OCI-LY7 (cell line): Measurements from ENCODE around the gene TCF23. TPM values are rescaled to one million over a fixed set of nuclear protein-coding genes. Genes with fewer than 3 reads are reported as not detected.

Experiments
- BruUV-seq: library from RNA; stranded (reverse); fragments of 400-500 nt; replicated peaks from 2 replicates; lab custom pipeline; 2021; lab: Mats Ljungman, UMichigan
- CTCF ChIA-PET: fragments of 300-600 bp; sonication (Branson Sonifier 250); formaldehyde crosslinking; loops from one replicate; lab custom pipeline; 2022; ENCODE audit warnings: antibody characterized with exemption; ENCODE audit not compliant: unreplicated experiment; lab: Charles Lee
- POLR2A ChIA-PET: fragments of 300-600 bp; sonication (Branson Sonifier 250); formaldehyde crosslinking; loops from one replicate; lab custom pipeline; 2022; ENCODE audit warnings: antibody characterized with exemption; lab: Charles Lee
- DNase-seq: peaks from one replicate; pipeline ENCODE4 v3.0.0-alpha.2; 2015; ENCODE audit warnings: low spot score
- H2AFZ ChIP-seq: fragments of 200-600 bp; sonication (generic), shearing (Covaris generic); 2 replicates; pipeline ENCODE4 v1.6.1; 2014; ENCODE audit warnings: mild to moderate bottlenecking, antibody characterized with exemption, low read length, moderate library complexity
- H3K27ac ChIP-seq: fragments of 200-600 bp; sonication (generic); 2 replicates; pipeline ENCODE4 v1.5.1; 2014; ENCODE audit warnings: mixed run types, low read depth, mild to moderate bottlenecking, moderate library complexity, low read length, inconsistent platforms; ENCODE audit not compliant: poor library complexity, severe bottlenecking
- H3K36me3 ChIP-seq: fragments of 200-600 bp; sonication (generic); 2 replicates; pipeline ENCODE4 v1.6.1; 2014; ENCODE audit warnings: mild to moderate bottlenecking, antibody characterized with exemption, low read length, moderate library complexity, mixed read lengths; ENCODE audit not compliant: insufficient read depth
- H3K4me1 ChIP-seq: fragments of 200-600 bp; sonication (generic); 2 replicates; pipeline ENCODE4 v1.5.1; 2014; ENCODE audit warnings: mild to moderate bottlenecking, low read length; ENCODE audit not compliant: insufficient read depth, poor library complexity, severe bottlenecking
- H3K4me2 ChIP-seq: fragments of 200-600 bp; sonication (generic); 2 replicates; pipeline ENCODE4 v1.6.1; 2014; ENCODE audit warnings: mild to moderate bottlenecking, low read length
- H3K4me3 ChIP-seq: fragments of 200-600 bp; sonication (generic); 2 replicates; pipeline ENCODE4 v1.5.1; 2014; ENCODE audit warnings: mild to moderate bottlenecking, low read depth, low read length; ENCODE audit not compliant: poor library complexity, severe bottlenecking
- H3K79me2 ChIP-seq: fragments of 200-600 bp; sonication (generic); 2 replicates; pipeline ENCODE4 v1.6.1; 2016; ENCODE audit warnings: low read depth, mild to moderate bottlenecking, low read length, moderate library complexity, mixed read lengths; ENCODE audit not compliant: insufficient read depth
- H3K9me2 ChIP-seq: fragments of 200-600 bp; sonication (generic); 2 replicates; pipeline ENCODE4 v1.6.1; 2016; ENCODE audit warnings: mild to moderate bottlenecking, low read length, mixed read lengths; ENCODE audit not compliant: insufficient read depth
- H3K9me3 ChIP-seq: fragments of 200-600 bp; sonication (generic); 2 replicates; pipeline ENCODE4 v1.6.1; 2014; ENCODE audit warnings: mild to moderate bottlenecking, mixed run types, low read length, mixed read lengths
- H4K20me1 ChIP-seq: fragments of 200-600 bp; sonication (generic); 2 replicates; pipeline ENCODE4 v1.6.1; 2014; ENCODE audit warnings: mild to moderate bottlenecking, antibody characterized with exemption, low read length, moderate library complexity, mixed read lengths; ENCODE audit not compliant: insufficient read depth
- EZH2phosphoT487 ChIP-seq: fragments of 200-600 bp; sonication (generic); IDR thresholded peaks from 2 replicates; pipeline ENCODE4 v1.6.1; 2018; ENCODE audit warnings: low read depth, borderline replicate concordance, mild to moderate bottlenecking, mixed run types, antibody characterized with exemption, low read length, moderate library complexity, mixed read lengths
- intact Hi-C: fragments of 100-400 bp; cut with micrococcal nuclease; formaldehyde crosslinking; loops from one replicate; pipeline ENCODE4 v1.10.0; 2022; ENCODE audit not compliant: unreplicated experiment
- total RNA-seq, 2 experiments: library from RNA; depleted of rRNA in 1 of 2; stranded (reverse); fragments of >200 nt in 1 of 2; shearing (Covaris generic) in 1 of 2; gene quantifications; 2 replicates each; pipeline ENCODE4 v1.2.3, GENCODE V29; 2014 to 2022
- TF ChIP-seq, protein P1 (sequence below): fragments of 200-600 bp; sonication (generic); conservative IDR thresholded peaks from 2 replicates; pipeline ENCODE4 v1.5.1; 2014; ENCODE audit warnings: mild to moderate bottlenecking, antibody characterized with exemption, low read length, moderate library complexity, mixed read lengths

Gene TCF23
- total RNA-seq, 2 experiments from 2014 or later, result 0.25 TPM; not detected in 1

DNA sequence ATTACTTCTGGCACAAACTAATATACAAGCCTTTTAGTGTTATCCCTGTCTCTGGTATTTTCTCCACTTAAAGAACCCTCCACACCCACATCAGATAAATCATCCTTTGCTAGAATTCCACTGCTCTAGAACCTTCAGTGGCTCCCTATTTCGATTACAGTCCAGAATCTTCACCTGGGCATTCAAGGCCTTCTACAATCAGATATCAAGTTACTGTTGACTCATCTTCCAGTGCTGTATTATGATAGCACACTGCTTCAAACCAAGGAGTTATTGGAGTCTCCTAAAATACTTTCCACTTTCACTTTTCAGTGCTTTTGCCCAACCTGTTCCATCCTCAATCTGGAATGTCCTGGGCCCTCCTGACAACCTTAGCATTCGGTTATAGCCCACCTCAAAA is 33.3 kb upstream of the TCF23 start:
- CTCF ChIA-PET, result no interaction called here
- intact Hi-C loops, result no loop called here

DNA sequence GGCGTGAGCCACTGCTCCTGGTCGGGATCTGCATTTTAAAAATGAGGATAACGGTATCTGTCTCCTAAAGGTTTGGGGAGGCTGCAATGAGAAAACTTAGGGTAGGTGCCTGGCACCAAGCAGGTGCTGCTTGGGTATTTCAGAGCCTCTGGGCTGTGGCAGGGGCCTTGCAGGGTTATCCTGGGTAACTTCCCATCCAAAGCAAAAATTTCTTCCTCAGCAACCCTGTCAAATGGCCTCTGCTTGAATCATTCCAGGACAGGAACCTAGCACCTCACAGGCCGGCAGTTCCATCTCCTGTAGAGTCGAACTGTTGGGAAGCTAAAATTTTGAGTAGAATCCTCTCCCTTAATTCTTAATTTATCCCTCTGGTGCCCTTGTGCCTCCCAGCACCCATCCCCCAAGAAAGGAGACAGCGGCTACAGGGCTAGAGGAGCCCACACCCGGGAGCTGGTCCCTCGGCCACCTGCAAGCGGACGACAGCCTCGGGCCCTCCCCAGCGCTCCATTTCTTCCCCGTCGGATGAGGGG is 30.7 kb upstream of the TCF23 start:
- Histone ChIP-seq H3K4me1 (no peaks in the 10 kb centered on the region), H3K4me2 (peak overlapping the region; percentile 15; the same call in 1 of the 2 replicates), H4K20me1 (no peaks in the 10 kb centered on the region), H3K36me3 (no peaks in the 10 kb centered on the region), H3K4me3 (no peak overlapping the region), H2AFZ (no peak overlapping the region), H3K79me2 (no peaks in the 10 kb centered on the region), H3K9me2 (no peaks in the 10 kb centered on the region), H3K27ac (no peak overlapping the region), H3K9me3 (no peaks in the 10 kb centered on the region)
- DNase-seq, result no peak
- ChIA-PET POLR2A (no interaction called here), CTCF (no interaction called here)
- TF ChIP-seq EZH2phosphoT487, result 0 out of 2 replicates have a peak, but pooled peaks have one; percentile 73
- TF ChIP-seq, protein P1, sequence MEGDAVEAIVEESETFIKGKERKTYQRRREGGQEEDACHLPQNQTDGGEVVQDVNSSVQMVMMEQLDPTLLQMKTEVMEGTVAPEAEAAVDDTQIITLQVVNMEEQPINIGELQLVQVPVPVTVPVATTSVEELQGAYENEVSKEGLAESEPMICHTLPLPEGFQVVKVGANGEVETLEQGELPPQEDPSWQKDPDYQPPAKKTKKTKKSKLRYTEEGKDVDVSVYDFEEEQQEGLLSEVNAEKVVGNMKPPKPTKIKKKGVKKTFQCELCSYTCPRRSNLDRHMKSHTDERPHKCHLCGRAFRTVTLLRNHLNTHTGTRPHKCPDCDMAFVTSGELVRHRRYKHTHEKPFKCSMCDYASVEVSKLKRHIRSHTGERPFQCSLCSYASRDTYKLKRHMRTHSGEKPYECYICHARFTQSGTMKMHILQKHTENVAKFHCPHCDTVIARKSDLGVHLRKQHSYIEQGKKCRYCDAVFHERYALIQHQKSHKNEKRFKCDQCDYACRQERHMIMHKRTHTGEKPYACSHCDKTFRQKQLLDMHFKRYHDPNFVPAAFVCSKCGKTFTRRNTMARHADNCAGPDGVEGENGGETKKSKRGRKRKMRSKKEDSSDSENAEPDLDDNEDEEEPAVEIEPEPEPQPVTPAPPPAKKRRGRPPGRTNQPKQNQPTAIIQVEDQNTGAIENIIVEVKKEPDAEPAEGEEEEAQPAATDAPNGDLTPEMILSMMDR, result no peak
- intact Hi-C loops, result no loop called here
- no TSS peak for BruUV-seq

More for the DNA sequence above, 33.3 kb upstream of the TCF23 start:
- Histone ChIP-seq H3K9me3 (no peaks in the 10 kb centered on the region), H3K9me2 (no peaks in the 10 kb centered on the region), H3K36me3 (no peaks in the 10 kb centered on the region), H3K79me2 (no peaks in the 10 kb centered on the region), H4K20me1 (no peaks in the 10 kb centered on the region), H2AFZ (no peak overlapping the region), H3K4me2 (no peak overlapping the region), H3K27ac (no peak overlapping the region), H3K4me3 (no peak overlapping the region), H3K4me1 (no peaks in the 10 kb centered on the region)
- POLR2A ChIA-PET, result interaction anchor here (0.6 to 0.9 kb wide), 3 partner anchors 21 to 275 kb away, joined by 3 to 5 read pairs (median 3); no protein-coding TSS in a partner anchor
- TF ChIP-seq, protein P1, result no peak
- TF ChIP-seq EZH2phosphoT487, result no peak
- DNase-seq, result no peak
- no TSS peak for BruUV-seq
